ENCODE data around the gene COL9A1. TPM values are rescaled to one million over a fixed set of nuclear protein-coding genes. Genes with fewer than 3 reads are reported as not detected.
"Not testable (repeated sequence)": the region's sequence is repeated elsewhere in the genome, so short reads cannot be mapped to it uniquely, and the experiment has no call there.

Gene COL9A1
- total and polyA plus RNA-seq, 9 donors: 0.04 to 1.2 (median 0.15) TPM; not detected in 5

DNA sequence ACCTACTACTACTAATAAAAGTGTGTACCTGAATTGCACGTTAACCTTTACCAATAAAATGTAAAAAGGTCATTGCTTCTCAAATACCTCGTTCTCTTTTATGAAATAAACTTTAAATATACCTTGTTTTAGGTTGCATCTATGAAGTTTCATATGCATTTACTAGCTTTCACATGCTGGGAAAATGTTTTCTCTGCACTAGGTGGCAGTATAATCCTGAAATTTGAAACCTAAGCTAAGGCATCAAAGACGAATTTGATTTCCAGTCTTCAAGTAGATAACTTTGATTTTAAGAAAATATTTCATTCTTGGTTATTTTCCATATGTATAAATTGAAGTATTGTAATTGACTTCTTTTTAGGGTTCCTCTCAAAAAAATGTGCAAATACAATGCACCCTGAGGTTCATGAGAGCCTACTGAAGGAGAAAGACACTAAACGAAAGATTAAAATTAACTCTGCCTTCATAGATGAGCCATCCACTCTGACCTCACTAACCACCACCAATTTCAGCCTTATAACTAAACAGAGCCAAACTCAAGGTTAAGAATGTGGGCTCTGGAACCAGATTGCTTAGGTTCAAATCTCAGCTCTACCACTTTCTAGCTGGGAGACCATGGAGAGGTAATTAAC lies 7.3 kb upstream of the COL9A1 start:
- Histone ChIP-seq H3K27ac (no peak overlapping the region), H3K4me3 (no peak overlapping the region), H3K9me3 (no peaks in the 10 kb centered on the region), H3K36me3 (no peaks in the 10 kb centered on the region), H3K27me3 (no peaks in the 10 kb centered on the region), H3K4me1 (ENCODE audit: insufficient read depth) (no peaks in the 10 kb centered on the region)
- intact Hi-C loops (cut with DNase I): no loop called here
- no peak for DNase-seq
- TF ChIP-seq POLR2A (IDR thresholded peaks at IDR 0.05): no peak
- TF ChIP-seq, protein P1, sequence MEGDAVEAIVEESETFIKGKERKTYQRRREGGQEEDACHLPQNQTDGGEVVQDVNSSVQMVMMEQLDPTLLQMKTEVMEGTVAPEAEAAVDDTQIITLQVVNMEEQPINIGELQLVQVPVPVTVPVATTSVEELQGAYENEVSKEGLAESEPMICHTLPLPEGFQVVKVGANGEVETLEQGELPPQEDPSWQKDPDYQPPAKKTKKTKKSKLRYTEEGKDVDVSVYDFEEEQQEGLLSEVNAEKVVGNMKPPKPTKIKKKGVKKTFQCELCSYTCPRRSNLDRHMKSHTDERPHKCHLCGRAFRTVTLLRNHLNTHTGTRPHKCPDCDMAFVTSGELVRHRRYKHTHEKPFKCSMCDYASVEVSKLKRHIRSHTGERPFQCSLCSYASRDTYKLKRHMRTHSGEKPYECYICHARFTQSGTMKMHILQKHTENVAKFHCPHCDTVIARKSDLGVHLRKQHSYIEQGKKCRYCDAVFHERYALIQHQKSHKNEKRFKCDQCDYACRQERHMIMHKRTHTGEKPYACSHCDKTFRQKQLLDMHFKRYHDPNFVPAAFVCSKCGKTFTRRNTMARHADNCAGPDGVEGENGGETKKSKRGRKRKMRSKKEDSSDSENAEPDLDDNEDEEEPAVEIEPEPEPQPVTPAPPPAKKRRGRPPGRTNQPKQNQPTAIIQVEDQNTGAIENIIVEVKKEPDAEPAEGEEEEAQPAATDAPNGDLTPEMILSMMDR (IDR thresholded peaks at IDR 0.05): peak in 1 of 3 donors; percentile 16
- WGBS, 3 donors: 10 to 15% (median 11%) methylated on average over 4 of the region's 4 CpGs

DNA sequence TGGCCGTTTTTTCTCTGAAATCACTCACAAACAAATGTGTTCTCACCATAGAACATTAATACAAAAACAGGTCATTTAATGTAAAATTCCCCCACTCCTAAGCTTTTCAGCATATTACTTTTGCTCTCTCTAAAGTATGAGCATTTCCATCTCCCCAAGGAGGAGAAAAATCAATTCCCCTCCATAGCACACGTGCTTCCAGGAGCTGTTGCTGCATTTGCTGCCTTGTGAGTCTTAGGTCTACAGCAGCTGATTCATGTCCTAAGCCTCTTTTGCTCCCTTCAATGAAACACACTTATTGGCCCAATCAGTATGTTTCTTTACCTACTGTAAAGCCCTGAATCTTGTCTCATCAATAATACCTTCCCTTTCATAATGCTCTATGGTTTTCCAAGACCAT lies 6.4 kb upstream of the COL9A1 start:
- Histone ChIP-seq H3K9me3 (no peaks in the 10 kb centered on the region), H3K27me3 (no peaks in the 10 kb centered on the region), H3K4me3 (no peak overlapping the region), H3K36me3 (no peaks in the 10 kb centered on the region), H3K27ac (no peak overlapping the region), H3K4me1 (ENCODE audit: insufficient read depth) (no peaks in the 10 kb centered on the region)
- TF ChIP-seq POLR2A (IDR thresholded peaks at IDR 0.05): no peak
- intact Hi-C loops (cut with DNase I): no loop called here
- 31 to 43% (median 38%) methylated on average over 2 of the region's 2 CpGs for WGBS, 3 donors
- no peak for DNase-seq

DNA sequence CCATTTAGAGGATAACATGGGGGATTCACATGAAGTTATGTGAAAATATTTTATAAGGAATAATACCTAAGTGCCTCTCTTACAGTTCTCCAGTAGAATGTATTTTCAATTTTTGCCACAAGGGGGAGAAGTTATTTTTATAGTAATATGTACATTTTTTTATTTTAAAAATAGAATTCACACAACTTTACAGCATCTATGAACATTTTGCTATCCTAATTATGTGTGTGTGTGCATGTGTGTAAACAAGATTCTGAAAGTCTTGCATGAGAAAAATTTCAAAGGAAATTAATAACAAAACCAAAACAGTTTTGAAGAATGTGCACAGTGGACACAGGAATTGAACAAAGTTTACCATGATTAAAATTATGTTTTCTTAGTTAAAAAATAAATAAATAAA lies 5.3 kb upstream of the COL9A1 start:
- intact Hi-C loops (cut with DNase I); H3K27ac ChIP-seq; H3K4me3 ChIP-seq; H3K27me3 ChIP-seq; DNase-seq; H3K36me3 ChIP-seq; H3K9me3 ChIP-seq; H3K4me1 ChIP-seq (ENCODE audit: insufficient read depth): not testable (repeated sequence)

DNA sequence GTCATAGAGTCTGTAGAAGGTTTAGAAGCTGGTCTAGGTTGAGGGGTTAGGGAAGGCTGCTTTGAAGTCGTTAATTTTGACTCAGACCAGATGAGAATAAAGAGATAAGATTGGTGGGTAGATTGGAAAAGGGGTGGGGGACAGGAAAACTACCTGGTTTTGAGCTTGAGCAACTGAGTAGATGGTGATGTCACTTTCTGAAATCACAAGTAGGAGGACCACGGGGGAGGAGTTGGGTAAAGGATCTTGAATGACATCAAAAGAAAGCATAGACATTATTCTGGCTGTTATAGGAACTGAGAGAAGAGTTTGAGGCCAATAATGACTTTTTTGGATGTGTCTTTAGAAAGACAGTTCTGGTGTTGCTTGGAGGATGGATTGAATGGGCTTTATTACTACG lies 4.1 kb upstream of the COL9A1 start:
- Histone ChIP-seq H3K27me3 (no peaks in the 10 kb centered on the region), H3K36me3 (no peaks in the 10 kb centered on the region), H3K4me1 (ENCODE audit: insufficient read depth) (no peaks in the 10 kb centered on the region), H3K27ac (no peak overlapping the region), H3K9me3 (no peaks in the 10 kb centered on the region), H3K4me3 (no peak overlapping the region)
- no peak for DNase-seq
- intact Hi-C loops (cut with DNase I): no loop called here
- 70 to 72% (median 71%) methylated on average over 3 of the region's 3 CpGs for WGBS, 3 donors
- TF ChIP-seq POLR2A (IDR thresholded peaks at IDR 0.05): no peak
- TF ChIP-seq, protein P1 (IDR thresholded peaks at IDR 0.05): no peak
- no peak for TF ChIP-seq EP300 (IDR thresholded peaks at IDR 0.05)

GRCh38 chr6:70304616-70305015 lies 1.7 kb upstream of the COL9A1 start:
- Histone ChIP-seq H3K4me1 (ENCODE audit: insufficient read depth) (no peaks in the 10 kb centered on the region), H3K27me3 (no peaks in the 10 kb centered on the region), H3K27ac (no peak overlapping the region), H3K36me3 (no peaks in the 10 kb centered on the region), H3K9me3 (no peaks in the 10 kb centered on the region), H3K4me3 (no peak overlapping the region)
- intact Hi-C loops (cut with DNase I): no loop called here
- TF ChIP-seq, protein P1 (IDR thresholded peaks at IDR 0.05): no peak
- TF ChIP-seq POLR2A (IDR thresholded peaks at IDR 0.05) (no peak), EP300 (IDR thresholded peaks at IDR 0.05) (no peak)
- DNase-seq: no peak
- WGBS, 3 donors: 70 to 91% (median 72%) methylated on average over 1 of the region's 1 CpG

Data from ovary (tissue), 9 donors.